ENCODE data around the gene MEIS1.
"Not testable (repeated sequence)": the region's sequence is repeated elsewhere in the genome, so short reads cannot be mapped to it uniquely, and the experiment has no call there.

Gene MEIS1

DNA sequence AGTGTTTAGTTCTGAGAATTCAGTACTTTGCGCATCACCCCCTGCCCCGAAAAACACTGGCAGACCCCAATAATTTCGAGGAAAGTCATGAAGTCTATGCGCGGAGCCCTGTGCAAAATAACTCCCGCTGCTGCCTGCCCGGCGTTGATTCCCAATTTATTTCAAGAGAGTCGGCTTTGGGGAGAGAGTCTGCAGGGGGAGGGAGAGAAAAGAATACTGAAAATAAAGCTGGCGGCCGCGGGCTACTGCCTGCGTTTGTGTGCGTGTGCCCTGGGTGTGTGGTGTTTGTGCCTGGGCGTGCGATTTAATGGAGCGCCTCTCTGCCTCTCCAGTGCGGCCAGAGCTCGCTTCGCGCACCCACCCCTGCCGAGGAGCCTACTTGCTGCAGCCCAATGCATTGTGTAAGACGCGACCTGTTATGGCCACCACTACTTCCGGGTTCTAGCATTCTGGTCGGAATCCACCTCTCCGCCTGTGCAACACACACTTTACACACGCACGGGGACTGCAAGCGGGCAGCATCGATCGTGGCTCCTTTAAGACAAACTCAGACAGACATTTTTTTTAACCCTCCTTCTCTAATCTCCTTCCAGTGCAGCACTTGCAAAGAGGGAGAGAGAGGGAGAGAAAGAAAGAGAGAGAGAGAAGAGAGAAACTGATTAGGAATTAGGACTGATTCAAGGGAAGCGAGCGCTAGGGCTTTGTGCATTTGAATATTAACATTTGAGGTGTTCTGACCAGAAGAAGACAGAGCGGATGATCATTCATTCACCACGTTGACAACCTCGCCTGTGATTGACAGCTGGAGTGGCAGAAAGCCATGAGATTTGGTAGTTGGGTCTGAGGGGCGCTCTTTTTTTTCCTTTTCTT lies at the start of gene MEIS1:
MEIS1 (plus strand) TSS at position 447 of the 870 bp plus-strand sequence. CDS start 732 bp downstream, outside the sequence.
- DNase-seq = no peak

DNA sequence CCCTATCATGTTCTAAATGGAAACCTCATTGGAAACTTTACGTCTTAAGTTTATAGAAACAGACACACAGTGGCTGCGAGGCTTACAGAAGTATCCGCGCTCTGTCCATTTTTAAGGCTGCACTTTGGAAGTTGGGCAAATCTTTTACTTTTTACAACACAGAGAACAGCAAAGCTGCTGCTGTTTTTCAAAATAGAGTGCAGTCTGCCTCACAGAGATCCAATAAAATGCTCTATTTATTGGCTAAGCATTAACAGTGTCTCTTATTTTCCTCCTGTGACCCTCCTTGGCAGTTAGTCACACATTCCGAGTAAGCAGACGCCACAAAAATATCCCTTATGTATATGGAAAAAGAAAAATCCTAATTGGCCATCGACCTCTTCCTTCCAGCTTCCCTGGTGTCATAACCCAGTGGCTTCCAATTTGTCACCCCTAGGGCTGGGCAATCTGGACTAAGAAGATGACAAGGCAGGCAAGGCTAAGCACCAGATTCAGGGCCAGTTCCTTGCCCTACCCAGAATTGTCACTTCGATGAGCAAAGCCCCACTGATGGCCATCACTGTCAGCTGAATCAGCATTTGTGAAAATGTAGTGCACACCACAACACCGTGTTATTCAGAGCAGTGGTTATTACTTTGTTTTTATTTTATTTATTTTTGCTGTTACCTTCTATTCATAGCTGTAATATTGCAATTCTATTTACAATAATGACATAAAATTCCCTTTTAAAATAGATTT lies 47.7 kb upstream of the MEIS1 start:
- DNase-seq = no peak

DNA sequence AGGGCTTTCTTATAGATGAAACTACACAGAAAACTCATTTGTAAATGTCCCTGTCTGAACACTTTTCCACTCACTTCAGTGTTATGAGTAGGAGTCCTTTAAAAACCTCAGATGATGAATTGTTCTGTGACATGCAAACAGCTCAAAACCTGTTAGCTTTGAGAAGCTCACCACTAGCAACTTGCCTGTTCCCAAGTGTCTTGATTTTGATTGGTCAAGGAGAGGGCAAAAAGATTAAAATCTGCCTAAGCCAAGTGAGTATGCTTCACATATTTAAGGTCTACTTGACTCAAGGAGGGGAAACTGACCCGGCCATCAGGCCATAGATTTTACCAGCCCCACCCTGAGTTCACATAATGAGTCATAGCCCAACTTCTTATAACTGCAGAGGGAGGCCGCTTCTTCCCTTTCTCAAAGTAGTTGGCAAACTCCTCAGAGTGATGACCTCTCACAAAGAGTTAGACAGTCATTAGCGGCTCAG lies 45.2 kb upstream of the MEIS1 start:
- no peak for DNase-seq

DNA sequence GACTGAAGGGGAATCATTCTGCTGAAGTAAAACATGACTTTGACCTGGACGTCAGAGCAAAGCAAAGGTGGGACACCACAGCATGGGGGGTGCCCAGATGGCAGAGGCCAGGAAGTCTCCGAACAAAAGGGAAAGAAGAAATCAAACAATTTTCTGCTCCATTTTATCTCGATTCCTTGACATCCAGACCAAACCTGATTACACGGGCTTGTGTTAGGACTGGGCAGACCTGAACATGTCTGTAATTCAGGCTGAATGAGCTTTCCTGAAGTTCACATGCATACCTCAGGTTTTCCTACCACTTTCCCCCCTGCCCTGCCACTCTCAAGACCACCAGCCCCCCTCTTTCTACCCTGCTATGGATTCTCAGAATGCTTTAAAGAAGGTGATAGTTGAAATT lies 44.8 kb upstream of the MEIS1 start:
- DNase-seq = no peak

DNA sequence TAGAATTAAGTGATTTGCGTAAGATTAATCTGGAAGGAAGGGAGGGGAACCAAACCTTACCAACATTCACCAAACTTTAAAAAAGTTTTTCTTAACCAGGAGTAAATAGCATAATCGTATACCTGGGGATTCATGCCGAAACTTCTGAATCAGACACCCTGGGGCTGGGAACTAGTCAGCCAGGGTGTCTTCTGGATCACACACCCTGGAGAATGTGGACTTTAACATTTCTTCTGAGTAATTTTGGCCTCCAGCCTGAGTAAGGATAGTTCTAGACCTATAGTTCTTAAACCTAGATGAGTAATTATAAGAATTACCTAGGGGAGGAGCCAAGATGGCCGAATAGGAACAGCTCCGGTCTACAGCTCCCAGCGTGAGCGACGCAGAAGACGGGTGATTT lies 44.1 kb upstream of the MEIS1 start:
- DNase-seq = no peak

DNA sequence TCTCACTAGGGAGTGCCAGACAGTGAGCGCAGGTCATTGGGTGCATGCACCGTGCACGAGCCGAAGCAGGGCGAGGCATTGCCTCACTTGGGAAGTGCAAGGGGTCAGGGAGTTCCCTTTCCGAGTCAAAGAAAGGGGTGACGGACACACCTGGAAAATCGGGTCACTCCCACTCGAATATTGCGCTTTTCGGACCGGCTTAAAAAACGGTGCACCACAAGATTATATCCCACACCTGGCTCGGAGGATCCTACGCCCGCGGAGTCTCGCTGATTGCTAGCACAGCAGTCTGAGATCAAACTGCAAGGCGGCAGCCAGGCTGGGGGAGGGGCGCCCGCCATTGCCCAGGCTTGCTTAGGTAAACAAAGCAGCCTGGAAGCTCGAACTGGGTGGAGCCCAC lies 43.7 kb upstream of the MEIS1 start:
- not testable (repeated sequence) for DNase-seq

DNA sequence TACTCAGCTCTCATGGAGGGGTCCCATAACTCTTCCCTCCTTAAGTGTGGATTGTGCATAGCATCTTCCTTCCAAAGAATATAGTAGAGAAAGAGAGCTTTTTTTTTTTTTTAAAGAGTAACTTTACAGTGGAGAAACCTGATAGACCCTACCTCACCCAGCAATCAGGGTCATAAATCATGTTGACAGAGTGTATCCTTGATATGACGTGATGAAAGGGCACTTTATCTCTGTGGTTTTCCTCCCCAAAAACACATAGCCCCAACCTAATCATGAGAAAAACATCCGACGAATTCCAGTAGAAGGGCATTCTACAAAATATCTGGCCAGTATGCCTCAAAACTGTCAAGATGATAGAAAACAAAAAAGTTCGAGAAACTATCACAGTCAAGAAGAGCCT lies 29.5 kb upstream of the MEIS1 start:
- no peak for DNase-seq

DNA sequence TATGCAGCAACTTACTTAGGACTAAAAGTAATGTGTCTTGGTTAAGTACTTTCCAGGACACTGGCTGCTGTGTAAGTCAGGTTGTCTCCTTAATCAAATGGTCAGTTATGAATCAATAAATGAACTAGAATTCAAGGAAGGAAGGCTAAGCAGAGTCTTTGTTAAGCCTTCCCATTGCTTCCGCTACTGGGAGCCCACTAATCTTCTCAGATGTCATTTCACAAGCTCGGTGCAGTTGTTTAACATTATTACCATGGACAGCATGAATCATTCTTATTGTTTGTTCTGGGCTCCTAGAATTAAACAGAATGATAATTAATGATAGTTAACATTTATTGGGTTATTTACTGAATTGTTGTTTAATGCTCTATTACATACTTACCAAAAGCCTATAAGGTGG lies 26.0 kb upstream of the MEIS1 start:
- DNase-seq = no peak

DNA sequence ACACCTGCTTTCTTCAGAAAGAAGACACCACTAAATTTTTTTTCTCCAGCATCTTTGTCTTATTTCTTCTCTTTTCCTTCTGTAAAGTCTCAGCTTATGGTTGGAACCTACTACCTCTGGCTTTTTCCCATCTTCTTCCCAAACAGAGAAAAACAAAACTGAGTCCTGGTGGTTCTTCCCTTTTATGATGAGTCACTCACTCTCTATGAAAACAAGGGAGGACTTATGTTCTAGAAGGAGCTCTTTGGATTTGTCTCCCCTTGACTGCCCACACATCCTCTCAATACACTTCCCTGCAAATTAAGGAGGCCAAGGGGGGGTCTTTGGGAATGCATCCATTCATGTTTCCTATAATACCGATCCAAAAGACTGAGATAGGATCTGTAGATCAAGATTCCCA lies 22.1 kb upstream of the MEIS1 start:
- DNase-seq = no peak

DNA sequence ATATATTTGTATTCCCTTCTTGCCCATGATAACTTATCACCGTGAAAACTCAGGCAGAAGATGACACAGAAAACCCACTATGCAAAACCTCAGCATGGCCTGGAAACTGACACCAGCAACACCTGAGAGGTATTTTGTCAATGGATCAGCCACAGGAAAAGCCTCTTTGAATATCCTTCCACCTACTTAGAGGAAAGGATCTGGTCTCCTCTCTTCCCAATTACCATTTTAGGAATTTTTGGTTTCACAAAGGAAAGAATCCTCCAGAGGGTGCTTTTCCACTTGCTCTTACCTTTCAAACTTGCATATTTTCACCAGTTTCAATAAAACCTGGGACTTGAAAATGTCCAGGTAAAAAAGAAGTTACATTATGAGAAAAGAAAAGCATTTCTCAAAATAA lies 20.0 kb upstream of the MEIS1 start:
- no peak for DNase-seq

DNA sequence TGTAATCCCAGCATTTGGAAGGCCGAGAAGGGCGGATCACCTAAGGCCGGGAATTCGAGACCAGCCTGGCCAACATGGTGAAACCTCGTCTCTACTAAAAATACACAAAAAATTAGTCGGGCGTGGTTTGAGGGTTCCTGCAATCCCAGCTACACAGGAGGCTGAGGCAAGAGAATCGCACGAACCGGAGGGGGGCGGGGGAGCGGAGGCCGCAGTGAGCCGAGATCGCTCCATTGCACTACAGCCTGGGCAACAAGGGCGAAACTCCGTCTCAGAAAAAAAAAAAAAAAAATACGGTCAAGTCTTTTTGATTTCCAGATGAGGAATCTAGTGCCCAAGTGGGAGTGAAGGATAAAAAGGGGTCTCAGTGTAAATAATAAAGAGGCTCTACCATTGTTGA lies 16.5 kb upstream of the MEIS1 start:
- DNase-seq = no peak

DNA sequence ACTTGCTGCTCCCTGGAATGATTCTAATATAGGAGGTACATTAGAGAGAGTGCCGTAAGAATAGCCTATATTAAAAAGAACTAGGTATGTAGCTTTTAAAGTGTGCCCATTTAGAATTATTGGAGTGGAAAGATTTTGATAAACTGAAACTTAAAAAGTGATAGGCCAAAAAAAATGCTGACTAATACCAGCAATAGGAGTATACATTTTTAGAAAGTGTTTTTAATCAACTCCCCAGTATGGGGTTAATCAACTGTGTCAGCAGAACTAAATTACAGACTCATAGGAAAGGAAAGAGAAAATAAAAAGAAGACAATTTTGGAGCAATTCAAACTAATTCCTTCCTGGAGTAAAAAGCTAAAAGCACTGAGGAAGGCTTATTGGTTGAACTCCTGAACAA lies 13.3 kb upstream of the MEIS1 start:
- DNase-seq = no peak

DNA sequence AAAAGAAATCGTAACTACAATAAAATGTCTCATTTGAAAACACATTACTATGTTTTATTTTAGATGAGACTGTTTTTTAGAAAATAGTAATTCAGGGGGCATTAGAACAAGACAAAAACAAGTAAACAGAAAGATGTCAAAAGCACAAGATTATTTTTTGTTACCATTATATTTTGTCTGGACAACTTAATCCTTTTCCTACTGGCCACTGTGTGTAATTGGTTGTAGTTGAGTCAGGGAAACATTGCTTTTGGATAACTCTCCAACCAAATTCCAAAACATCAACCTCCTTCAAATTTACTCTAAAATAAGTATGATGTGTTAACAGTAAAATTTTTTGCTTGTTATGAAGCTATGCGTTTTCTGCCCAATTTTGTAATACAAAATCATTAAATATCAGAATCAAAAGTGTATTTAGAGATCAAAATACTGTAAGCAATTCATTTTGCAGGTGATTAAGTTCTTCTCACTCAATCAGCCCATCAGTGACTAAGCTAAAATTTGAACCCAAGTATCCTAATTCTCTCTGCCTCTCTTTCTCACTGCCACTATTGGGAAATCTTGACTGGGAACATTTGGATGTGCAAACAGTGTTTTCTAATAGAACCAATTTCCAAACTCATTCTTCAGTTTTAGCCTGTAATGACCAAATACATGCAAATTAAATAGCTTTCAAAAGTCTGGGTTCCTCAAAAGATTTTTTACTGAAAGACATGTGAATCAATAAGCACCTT lies 11.4 kb upstream of the MEIS1 start:
- DNase-seq = no peak

DNA sequence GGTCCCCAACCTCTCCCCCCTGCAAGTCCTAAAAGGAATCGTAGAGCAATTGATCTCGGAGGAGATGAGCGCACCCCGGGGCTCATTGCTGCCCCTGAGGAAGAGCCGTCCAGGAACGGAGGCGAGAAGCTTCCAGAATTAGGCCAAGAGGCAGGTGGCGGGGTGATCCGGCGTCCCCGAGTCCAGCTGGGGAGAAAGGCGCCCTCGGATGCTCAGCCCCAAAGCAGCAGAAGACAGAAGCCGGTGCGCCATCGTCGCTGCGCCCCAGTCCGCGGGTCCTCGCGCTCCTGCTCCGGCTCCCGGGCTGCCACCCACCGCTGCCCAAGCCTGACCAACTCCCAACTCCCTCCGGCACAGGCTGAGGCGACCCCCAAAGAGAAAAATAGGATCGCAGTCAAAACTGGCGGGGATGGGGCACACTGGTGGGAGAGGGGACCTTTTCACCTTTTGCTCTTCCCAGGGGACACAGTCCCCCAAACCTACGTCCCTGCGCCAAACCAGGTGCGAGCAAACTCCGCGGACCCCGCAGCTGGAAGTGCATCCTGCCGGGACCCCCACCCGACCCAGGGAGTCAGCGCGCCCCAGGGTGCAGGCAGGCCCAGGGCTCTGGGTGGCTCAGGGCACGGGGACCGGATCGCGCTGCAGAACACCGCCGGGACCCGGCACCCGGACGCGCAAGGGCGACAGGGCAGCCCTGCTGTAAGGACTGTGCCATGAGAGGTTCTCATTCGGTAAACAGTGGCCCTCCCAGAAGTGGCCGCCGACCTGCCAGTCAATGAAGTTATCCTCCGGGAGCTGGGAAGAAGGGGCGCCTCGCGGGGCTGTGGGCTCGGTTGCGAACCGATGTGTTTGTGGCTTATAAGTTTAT lies 8.4 kb upstream of the MEIS1 start:
- no peak for DNase-seq

DNA sequence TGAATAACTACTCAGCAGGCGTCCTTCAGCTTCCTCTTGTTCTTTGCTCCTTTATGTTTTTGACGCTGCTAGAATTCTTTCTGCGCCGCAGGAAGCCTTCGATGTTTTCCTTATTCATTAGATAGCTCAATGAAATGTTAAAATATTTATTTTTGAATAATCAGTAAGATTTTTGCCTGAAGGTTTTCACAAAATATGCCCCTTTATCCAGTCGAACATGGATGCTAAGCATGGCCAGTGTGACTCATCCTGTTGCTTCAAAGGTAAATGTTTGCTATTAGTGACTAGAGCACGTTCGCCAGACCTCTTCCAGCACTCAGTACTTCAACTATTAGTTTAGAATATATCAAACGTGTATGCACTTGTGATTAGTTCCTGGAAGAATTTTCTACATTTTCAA lies 7.6 kb upstream of the MEIS1 start:
- no peak for DNase-seq

DNA sequence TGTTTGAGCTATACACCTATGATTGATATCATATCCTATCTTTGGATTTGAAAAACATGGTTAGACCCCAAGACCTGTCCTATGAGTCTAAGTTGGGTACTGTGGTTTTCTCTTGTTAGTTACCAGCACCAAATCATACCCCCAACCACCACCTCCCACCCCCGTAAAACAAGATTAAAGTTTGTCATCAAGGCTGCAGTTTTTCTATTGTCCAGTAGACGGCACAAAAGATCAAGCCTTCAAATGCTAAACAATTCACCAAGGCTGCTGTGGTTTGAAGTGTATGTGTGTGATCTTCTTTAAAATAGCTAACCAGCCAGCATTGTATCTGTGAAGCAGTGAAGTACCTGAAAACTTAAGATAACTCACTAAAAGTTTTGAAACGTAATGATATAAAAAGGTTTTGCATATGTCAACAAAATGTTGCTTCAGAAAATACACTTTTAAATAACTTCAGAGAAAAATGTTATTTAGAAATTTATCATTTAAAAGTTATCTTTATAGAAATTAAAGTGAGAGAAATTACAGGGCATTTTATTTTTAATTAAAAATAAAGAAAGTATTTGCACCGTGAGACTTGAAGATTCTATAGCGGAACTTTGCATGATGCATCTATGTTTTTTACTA lies 5.8 kb upstream of the MEIS1 start:
- DNase-seq = no peak

DNA sequence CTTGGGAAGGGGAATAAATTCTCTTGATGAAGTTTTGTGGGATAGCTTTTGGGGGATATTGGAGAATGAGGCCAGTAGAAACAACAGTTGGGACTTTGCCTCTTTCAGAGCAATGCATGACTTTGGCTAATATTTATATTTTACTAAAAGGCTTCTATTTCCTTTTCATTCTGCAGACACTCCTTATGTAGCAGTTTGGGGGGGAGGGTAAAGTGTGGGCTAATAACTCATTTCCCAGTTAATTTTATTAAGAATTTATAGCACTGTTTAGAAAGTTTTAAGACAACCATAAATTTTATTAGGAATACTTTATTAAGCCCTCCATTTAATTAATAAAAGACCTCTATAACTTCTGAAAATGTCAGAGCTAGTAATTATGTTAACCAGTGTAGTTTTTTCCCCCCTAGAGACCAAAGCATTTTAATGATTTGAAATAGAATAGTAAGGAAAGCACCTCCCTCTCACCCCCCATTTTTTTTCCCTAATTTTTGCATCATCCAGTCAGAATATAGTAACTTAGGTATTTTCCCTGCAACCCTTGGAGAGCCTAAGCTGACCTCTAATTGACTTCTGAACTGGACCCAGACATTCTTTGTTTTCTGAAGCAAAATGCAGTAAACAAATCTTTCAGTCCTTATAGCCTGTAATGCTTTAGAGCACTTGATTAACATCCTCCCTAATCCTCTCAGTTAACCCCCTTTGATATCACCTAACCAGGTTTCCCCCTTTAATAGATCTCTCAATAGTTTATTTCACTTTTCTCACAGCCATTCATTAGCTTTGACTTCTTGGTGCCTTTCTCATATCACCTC lies 5.0 kb upstream of the MEIS1 start:
- DNase-seq = no peak

DNA sequence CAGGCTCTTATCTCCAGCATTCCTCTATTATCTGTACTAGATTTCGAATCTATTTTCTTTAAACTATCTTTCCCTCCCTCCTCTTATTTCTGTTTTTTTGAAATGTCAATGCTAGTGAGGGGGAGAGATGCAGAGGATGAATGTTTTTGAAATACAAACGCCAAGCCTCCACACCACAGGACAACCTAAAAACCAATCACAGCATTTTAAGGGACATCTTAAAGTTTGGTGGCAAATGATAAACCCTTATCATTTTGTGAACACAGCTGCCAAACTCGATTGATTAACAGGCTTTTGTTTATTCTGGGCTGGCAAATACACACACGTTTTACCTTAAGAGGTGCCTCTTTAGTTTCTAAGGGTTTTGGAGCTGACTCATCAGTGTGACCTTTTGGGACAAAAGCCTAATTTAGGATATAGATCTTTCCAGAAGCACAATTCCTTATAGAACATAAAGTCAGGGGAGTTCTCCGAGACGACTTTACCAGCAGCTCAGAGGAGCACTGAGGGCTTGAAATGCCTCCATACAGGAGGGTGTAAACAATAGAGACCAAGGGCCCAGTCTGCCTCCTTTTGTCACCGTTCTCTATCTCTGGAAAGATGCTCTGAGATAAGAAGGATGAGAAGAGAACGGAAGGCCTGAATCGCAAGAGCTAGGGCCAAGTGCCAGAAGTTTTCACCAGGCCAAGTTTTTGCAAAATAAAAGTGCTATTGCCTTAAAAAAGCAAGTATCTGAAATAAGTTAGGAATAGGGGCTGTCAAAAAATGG lies 4.2 kb upstream of the MEIS1 start:
- no peak for DNase-seq

DNA sequence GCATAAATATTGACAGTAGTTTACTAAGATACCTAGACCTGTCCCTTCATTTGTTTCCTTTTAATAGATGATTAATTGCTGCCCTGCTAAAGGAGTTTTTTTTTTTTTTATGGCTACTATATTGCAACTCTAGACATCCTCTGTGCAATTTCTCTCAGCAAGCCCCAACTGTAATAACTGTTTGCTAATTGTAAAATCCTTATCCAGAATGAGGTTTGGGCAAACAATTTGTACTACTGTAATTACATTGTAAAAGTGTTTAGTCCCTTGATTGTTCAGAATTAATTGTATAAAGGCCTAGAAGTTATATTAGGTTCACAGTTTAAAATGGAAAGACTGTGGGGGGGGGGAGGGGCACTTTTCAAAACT lies 3.7 kb upstream of the MEIS1 start:
- no peak for DNase-seq

DNA sequence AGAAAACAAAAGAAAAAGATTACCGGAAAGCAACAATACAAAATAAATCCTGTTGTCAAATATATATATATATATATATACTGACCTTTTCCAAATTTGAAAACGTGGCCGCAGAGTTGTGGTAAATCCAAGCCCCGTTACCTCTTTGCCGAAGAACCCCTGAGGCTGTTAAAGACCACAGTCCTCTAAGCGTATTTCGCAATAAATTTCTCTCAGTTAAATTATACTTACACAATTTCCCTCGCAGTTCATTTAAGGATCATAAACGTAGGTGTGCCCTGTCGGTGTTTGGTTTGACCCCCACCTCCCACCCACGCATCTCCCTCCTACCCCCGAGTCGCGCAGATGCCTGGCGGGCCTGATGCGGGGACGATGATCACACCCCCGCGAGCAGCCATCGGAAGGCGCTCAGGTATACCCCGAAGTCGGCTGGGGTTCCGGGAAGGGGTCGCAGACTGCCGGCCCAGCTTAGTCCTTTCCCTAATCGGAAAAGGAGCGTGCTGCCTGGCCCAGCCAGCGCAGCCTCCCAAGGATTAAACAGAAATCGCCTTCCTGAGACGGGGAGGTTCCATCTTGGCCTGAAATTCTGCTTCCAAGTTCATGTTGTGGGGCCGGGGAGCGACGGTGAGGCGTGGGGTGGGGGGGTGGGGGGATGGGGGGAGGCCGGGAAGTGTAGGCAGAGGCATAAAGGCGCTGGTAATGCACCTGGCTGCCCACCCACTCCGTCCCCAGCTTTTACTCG lies 2.9 kb upstream of the MEIS1 start:
- DNase-seq = no peak
